Transverse colon (tissue), 4 donors: ENCODE measurements around the gene SLC43A1.

ENCODE experiments used
- CTCF ChIP-seq, 5 experiments: fragments of 200-600 bp in 3 of 5; fragments of 450-650 bp in 2 of 5; sonication (generic) in 3 of 5; IDR thresholded peaks; 1 replicate in 2 of 5; 2 replicates in 3 of 5; pipeline ENCODE4 v1.5.1; 2016 to 2017; ENCODE audit warnings: antibody characterized with exemption in 5 of 5, inconsistent platforms in 3 of 5, mild to moderate bottlenecking in 2 of 5, moderate library complexity in 1 of 5
- POLR2A ChIP-seq: fragments of 450-650 bp; IDR thresholded peaks from one replicate; pipeline ENCODE4 v1.6.1; 2016; ENCODE audit warnings: antibody characterized with exemption, mild to moderate bottlenecking, moderate library complexity
- POLR2AphosphoS5 ChIP-seq, 3 donors: sonication (generic); formaldehyde crosslinking; IDR thresholded peaks; one replicate each; pipeline ENCODE4 v1.6.1; 2016; ENCODE audit warnings: antibody characterized with exemption in 3 of 3

GRCh38 chr11:57511741-57512430, 3.6 kb downstream of the SLC43A1 start:
- TF ChIP-seq CTCF (IDR thresholded peaks at IDR 0.05): no peak
- no peak for TF ChIP-seq POLR2AphosphoS5 (IDR thresholded peaks at IDR 0.05)
- no peak for TF ChIP-seq POLR2A
